Activated CD8-positive, alpha-beta memory T cell treated with anti-CD3 and anti-CD28 coated beads for 24 hours (primary cell): ENCODE measurements around the gene RAX2.
"Not testable (repeated sequence)": the region's sequence is repeated elsewhere in the genome, so short reads cannot be mapped to it uniquely, and the experiment has no call there.

ENCODE experiments used
- DNase-seq: peaks from one replicate; pipeline ENCODE4 v3.0.0-alpha.2; 2020

RAX2 gene

DNA sequence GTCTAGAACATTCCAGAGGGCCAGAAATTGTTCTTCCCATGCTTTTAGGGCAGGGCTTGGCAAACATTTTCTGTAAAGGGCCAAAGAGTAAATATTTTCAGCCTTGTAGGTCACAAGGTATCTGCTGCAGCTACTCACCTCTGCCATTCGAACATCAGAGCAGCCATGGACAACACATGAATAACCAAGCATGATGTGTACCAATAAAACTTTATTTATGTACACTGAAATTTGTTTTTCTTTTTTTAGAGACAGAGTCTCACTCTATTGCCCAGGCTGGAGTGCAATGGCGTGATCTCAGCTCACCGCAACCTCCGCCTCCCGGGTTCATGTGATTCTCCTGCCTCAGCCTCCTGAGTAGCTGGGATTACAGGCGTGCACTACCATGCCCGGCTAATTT is 14.3 kb downstream of the RAX2 start:
- not testable (repeated sequence) for DNase-seq

DNA sequence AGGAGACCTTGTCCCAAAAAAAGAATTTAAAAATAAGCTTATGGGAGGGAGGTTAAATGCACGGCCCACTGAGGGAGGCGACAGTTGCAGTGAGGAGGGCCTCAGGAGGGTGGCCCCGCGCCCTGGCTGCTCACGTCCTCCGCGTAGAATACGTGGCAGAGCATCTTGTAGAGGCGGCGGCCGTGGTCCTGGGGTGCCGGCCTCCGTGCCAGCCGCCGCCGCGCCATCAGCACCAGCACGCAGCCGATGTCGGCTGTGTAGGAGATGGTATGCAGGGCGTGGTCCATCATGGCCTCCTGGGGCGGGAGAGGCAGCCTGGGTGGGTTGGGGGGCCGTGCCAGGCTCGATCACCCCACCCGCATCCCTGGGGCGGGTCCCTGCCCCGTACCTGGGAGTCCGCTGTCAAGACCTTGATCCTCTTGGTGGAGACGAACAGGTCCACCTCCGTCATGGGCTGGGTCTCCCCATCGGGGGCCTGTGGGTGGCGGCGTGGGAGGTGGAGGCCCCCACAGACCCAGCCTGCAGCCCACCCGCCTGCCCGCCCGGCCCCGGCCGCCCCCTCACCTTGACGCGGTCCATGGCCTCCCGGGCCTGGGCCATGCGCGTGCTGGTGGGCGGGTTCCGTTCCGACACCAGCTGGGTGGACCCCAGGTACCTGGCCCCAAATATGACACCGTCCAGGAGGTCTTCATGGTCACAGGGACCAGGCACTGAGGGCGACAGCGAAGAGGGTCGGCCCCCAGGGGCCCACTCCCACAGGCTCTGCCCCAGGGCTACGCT is 18.2 kb downstream of the RAX2 start:
- no peak for DNase-seq

DNA sequence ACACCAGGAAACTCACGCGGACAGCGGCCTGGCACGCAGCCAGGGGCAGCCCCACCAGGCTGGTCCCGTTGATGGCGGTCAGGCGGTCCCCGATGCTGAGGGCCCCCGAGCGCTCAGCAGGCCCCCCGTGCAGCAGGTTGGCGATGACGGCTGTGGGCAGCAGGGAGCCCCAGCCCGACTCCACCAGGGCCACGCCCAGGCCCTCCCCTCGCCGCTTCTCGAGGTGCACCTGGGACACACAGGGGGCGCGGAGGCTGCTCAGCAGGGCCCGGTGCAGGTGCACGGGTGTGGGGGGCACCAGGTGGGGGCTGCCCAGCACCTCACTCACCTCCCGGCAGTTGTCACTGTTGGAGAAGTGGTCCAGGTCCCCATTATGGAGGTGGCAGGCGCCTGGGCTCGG is 19.5 kb downstream of the RAX2 start:
- no peak for DNase-seq

DNA sequence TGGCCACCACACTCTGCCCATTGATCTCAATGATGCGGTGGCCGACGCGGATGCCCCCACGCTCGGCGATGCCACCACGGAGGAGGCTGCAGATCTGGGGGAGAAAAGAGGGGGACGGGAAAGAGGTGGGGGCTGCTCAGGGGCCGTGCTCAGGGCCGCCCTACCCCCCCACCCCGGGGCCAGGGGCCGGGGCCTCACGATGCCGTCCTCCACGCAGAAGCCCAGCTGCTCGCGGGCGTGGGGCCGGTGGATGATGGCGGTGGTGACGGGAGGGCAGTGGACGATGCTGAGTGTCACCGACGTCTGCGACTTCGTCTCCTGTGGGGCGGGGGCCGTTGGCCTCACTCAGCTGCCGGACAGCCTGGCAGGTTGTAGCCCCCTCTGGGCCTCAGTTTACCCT is 20.8 kb downstream of the RAX2 start:
- no peak for DNase-seq

DNA sequence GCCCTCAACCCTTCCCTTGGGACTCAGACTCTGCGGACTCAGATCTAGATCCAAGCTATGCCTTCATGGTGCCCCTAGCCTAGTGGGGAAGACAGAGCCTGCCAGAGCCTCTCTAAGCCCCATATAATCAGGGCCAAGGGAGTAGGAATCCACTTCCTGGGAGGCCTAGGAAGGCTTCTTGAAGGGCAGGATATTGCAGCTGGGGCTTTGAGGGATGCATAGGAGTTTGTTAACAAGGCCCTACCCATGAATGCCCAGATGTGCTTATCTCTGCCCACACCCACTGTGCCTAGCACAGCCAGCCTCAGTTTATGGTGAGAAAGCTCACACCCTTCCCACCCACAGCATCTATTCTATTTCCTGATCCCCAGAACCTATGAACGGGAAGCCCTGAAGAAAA is 21.8 kb downstream of the RAX2 start:
- DNase-seq: no peak

DNA sequence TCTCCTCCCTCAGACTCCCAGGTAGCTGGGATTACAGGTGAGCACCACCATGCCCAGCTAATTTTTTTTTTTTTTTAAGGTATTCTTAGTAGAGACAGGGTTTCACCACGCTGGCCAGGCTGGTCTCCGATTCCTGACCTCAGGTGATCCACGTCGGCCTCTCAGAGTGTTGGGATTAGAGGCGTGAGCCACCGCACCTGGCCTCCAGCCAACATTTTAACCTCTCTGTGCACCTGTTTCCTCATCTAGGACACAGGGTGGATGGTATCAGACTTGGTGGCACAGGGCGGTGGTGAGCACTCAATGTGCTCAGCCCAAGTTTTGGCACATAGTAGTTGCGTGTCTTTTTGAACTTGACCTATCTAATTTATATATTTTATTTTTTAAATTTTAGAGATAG is 23.1 kb downstream of the RAX2 start:
- DNase-seq: no peak

DNA sequence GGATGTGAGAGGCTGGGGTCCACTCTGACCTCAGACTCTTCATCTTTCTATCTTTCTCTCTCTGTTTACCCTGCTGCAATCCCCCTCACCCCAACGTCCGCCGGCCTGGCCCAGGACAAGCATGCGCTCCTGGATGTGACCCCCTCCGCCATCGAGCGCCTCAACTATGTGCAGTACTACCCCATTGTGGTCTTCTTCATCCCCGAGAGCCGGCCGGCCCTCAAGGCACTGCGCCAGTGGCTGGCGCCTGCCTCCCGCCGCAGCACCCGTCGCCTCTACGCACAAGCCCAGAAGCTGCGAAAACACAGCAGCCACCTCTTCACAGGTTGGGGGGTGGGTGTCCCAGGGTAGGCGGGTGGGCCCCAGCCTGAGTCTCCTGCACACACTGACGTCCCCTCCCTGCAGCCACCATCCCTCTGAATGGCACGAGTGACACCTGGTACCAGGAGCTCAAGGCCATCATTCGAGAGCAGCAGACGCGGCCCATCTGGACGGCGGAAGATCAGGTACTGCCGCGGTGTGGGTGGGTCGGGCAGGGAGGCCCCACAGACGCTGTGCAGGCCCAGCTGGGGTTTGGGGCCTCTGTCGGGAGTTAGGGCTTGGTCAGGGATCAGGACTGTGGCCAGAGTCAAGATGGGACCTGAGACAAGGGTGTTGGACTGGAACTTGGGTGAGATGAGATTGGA is 25.5 kb downstream of the RAX2 start:
- DNase-seq: no peak

DNA sequence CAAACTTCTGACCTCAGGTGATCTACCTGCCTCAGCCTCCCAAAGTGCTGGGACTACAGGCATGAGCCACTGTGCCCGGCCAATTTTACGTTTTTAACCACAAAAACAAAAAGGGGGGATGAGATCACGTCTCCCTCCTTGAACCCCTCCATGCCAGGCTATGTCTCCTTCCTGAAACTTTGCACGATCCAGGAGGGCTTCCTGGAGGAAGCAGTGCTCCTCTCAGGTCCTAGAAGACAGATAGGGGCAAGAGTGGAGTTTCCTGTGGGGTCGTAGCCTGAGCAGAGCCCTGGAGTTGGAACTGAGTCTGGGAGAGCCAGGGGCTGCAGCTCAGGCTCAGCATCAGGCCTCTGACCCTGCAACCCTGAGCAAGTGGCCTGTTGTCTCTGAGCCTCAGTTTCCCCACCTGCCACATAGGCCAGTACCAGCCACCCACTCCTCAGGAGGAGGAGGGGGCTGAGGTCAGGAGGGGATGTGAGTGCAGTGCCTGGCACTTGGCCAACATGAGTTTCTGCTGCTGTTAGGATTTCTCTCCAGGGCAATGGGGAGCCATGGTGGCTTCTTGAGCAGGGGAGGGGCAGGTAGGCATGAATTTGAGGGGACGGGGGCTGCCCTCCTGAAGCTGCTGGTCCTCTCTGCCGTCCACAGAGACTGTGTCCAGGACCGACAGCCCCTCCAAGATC is 26.5 kb downstream of the RAX2 start:
- no peak for DNase-seq

DNA sequence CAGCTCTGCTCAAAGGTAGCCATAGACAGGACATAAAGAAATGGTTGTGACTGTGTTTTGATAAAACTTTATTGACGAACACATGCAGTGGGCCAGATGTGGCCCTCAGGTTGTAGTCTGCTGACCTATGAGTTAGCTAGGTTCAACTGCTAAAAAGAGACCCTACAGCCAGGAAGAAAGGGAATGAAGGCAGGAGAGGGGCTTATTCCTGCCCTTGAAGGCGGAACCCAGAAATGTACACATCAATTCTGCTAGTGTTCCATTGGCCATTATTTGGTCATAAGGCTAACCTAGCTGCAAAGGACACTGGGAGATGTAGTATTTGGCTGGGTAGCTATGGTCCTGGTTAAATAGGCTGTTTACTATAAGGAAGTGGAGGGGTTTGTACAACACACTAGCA is 28.5 kb downstream of the RAX2 start:
- no peak for DNase-seq

DNA sequence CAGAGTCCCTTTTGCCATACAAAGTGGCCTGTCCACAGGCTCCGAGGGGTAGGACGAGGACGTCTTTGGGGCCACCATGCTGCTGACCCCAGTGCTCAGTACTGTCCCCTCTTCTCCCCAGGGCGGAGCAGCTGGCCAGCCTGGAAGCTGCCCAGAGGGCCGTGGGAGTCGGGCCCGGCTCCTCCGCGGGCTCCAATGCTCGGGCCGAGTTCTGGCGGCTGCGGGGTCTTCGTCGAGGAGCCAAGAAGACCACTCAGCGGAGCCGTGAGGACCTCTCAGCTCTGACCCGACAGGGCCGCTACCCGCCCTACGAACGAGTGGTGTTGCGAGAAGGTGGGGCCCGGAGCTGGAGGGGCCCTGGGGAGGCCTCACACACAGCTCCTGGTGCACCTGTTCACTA is 31.6 kb downstream of the RAX2 start:
- no peak for DNase-seq

DNA sequence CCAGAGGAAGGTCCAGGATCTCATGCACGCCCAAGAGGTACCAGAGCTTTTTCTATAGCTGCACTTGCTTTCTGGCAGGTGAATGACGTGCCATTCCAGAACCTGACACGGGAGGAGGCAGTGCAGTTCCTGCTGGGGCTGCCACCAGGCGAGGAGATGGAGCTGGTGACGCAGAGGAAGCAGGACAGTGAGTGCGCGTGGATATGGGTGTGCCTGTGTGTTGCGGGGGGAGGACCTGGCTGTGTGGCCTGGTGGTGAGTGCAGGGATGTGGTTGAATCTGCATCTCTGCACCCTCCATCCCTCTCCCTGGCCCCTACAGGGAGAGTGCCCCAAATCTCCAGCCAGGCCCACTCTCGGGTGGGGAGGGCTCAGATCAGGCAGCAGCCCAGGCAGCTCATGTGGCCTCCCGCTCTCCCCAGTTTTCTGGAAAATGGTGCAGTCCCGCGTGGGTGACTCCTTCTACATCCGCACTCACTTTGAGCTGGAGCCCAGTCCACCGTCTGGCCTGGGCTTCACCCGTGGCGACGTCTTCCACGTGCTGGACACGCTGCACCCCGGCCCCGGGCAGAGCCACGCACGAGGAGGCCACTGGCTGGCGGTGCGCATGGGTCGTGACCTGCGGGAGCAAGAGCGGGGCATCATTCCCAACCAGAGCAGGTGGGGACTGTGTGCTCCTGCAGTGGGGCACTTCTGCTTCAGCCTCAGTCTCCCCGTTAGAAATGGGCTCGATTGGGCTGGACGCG is 33.4 kb downstream of the RAX2 start:
- no peak for DNase-seq

DNA sequence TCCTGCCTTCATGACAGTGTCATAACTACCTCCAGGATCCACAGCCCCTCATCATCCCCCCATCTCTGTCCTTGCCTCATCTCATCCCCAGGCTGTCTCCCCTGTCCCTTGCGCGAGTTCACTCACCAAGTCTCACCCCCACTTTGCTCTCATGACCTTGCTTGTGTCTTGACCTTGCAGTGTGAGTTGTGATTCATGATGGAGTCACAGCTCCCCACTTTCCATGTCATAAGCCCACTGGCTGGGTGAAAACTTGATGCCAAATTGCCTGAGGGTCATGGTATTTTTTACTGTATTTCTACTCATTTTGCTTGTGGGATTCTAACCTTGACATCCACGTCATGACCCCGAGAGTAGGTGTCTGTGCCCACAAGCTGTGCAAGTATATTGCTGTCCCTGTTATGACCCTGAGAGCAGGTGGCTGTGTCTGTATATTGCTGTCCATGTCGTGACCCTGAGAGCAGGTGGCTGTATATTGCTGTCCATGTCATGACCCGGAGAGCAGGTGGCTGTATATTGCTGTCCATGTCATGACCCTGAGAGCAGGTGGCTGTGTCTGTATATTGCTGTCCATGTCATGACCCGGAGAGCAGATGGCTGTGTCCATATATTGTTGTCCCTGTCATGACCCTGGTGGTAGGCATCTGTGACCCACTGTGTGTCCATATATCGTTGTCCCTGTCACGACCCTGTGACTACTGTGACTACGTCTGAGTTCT is 34.4 kb downstream of the RAX2 start:
- DNase-seq: no peak

DNA sequence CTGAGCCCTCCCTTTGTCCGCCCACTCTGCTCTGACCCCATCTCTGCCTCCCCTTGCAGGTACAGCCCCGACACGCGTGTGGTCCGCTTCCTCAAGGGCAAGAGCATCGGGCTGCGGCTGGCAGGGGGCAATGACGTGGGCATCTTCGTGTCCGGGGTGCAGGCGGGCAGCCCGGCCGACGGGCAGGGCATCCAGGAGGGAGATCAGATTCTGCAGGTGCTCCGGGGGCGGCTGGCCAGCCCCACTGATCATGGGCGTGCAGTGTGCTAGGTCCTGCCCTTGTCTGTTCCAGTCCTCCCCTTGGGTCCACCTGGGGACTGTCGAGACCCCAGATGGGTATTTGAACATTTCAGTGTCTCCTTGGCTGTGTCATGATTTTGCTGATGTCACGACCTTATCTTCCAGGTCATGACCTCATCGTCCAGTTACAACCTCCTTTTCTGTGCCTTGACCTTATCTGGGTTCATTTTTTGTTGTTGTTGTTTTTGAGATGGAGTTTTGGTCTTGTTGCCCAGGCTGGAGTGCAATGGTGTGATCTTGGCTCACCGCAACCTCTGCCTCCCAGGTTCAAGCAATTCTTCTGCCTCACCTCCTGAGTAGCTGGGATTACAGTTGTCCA is 35.8 kb downstream of the RAX2 start:
- DNase-seq: no peak

DNA sequence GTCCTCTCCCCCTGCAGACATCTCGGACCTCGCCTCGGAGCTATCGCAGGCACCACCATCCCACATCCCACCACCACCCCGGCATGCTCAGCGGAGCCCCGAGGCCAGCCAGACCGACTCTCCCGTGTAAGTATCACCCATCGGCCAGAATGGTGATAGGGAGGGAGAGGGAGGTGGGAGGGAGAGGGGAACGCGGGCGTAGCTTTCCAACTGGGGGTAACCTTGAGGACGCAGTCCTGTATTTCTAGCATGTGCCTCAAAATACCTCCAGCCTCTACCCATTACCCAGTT is 37.8 kb downstream of the RAX2 start:
- DNase-seq: no peak

DNA sequence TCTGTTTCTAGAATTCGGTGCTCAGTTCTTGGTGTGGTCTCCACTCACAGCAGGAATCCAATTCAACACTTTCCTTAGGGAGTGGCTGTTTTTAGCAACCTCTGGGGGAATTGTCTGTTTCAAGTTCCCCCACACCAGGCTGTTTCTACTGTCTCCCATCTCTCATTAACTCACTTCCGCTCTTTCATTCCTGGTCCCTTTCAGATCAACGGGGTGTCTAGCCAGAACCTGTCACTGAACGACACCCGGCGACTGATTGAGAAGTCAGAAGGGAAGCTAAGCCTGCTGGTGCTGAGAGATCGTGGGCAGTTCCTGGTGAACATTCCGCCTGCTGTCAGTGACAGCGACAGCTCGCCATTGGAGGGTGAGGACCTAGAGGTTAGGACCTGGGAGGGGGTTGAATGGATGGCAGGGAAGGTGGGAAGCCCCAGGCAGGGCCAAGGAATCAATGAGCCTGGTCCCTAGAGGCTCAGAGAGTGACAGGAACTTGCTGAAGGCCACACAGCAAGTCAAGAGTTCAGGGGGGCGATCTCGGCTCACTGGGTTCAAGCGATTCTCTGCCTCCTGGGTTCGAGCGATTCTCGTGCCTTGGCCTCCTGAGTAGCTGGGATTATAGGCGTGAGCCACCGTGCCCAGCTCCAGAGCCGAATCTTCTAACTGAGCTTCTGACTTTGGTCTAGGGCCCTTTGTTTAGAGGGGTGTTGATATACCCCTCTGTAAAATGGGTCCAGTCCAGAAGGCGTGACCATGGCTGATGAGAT is 38.3 kb downstream of the RAX2 start:
- no peak for DNase-seq

DNA sequence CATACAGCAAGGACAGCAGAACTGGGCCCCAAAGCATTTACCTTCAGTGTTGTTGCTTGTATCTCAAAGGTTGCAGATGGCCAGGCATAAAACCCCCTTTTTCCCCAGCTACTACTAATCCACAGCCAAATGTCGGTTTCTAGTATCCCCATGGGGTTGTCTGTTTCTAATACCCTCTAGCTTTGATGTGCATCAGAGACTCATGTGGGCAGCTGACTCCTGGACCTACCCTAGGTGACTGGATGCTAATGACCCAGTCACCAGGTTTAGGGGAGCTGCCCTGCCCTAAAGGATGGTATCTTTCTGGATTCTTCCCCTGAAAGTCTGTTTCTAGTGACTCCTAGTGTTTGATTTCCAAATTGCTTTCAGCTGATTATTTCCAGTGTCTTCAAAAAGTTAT is 39.9 kb downstream of the RAX2 start:
- no peak for DNase-seq

DNA sequence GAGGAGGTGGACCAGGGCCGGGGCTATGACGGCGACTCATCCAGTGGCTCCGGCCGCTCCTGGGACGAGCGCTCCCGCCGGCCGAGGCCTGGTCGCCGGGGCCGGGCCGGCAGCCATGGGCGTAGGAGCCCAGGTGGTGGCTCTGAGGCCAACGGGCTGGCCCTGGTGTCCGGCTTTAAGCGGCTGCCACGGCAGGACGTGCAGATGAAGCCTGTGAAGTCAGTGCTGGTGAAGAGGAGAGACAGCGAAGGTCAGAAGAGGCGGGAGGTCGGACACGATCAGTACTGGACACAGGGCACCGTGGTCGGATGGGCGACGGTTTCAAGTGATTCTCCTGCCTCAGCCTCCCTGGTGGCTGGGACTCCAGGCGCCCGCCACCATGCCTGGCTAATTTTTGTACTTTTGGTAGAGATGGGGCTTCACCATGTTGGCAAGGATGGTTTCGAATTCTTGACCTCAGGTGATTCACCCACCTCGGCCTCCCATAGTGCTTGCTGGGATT is 41.5 kb downstream of the RAX2 start:
- DNase-seq: no peak

DNA sequence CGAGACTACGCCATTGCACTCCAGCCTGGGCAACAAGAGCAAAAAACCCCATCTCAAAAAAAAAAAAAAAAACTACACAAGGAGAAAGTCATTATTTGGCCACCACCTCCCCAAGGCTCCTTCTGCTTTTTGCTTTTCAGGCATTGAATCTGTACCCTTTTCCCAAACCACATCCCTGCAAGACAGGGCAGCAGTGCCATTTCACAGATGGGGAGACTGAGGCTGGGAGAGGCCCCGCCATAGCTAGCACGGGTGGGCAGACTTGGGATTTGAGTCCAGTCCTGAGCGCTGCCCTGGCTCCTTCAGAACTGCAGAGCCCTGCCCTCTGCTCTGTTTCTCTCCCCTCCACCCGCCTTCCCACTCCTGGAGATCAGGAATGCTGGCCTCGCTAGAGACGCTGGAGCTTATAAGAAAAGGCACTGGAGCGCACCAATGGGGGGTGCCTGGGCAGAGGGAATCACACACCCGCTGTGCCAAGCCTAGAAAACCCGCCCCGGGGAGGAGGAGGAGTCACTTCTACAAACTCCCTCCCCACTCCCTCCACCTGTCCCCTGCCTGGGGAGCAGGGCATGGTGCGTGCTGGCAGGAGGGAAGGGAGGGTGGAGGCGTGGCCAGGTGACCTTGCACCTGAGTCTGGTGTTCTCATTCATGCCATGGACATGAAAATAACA is 46.3 kb downstream of the RAX2 start:
- DNase-seq: no peak

DNA sequence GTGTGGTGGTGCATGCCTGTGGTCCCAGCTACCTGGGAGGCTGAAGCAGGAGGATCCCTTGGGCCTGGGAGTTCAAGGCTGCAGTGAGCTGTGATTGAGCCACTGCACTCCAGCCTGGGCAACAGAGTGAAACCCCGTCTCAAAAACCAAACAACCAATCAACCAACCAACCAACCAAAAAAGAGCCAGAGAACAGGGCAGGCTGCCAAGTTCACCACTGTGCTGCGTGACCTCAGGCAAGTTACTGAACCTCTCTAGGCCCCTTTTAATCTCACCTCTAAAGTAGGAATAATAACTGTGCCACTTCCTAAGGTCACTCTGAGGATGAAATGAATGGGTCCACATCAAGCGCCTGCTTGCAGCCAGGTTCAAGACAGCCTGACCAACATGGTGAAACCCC is 46.9 kb downstream of the RAX2 start:
- no peak for DNase-seq

DNA sequence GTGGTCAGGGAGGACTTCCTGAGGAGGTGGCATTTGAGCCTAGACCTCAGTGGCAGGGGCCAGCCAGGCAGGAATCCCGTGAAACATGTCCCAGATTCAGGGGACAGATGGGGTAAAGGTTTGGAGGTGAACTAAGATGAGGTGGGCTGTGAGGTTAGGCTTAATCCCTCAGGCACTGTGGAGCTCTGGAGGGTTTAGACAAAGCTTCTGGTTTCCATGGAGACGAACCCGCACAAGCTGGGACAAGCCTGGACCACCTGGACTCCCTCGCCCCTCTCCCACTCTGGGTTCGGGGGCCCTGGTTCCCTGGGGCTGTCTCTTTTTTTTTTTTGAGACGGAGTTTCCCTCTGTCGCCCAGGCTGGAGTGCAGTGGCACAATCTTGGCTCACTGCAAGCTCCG is 48.1 kb downstream of the RAX2 start:
- no peak for DNase-seq

DNA sequence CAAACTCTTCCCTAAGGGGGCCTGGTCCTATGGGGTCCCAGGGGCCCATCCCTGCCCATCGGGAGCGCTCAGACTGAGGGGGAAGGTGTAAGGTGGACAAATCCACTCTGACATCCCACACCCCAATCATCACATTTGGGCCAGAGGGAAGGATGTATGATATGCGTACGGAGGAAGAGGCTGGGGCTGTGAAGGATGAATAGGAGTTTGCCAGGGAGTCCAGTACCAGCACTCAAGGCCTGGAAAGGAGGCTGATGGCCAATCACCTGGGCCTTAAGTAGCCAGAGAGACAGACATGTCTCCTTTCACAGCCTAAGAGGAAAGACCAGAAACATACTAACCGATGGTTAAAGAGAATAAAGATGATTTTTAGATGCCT is 48.9 kb downstream of the RAX2 start:
- no peak for DNase-seq
